DMS153 (cell line): ENCODE data around the gene CYP3A4.
"Not testable (repeated sequence)": the region's sequence is repeated elsewhere in the genome, so short reads cannot be mapped to it uniquely, and the experiment has no call there.

Source experiments
- DNase-seq: peaks from one replicate; lab custom pipeline; 2025; lab: John Stamatoyannopoulos, UW

The CYP3A4 gene

GRCh38 chr7:99752356-99752755 lies 31.6 kb downstream of the CYP3A4 start:
- no peak for DNase-seq

- not testable (repeated sequence) for DNase-seq
These were observed 32.5 kb downstream of the CYP3A4 start for GRCh38 chr7:99751322-99752052.

- DNase-seq = no peak
These were observed 35.0 kb downstream of the CYP3A4 start for GRCh38 chr7:99748846-99749579.

GRCh38 chr7:99746915-99747314 lies 37.1 kb downstream of the CYP3A4 start:
- DNase-seq = not testable (repeated sequence)

GRCh38 chr7:99745395-99745794 lies 38.6 kb downstream of the CYP3A4 start:
- DNase-seq = not testable (repeated sequence)

- no peak for DNase-seq
These were observed 41.1 kb downstream of the CYP3A4 start for GRCh38 chr7:99742737-99743394.

- DNase-seq = no peak
These were observed 42.6 kb downstream of the CYP3A4 start for GRCh38 chr7:99741441-99741795.

- no peak for DNase-seq
These were observed 43.2 kb downstream of the CYP3A4 start for GRCh38 chr7:99740573-99741440.

GRCh38 chr7:99739699-99740572 lies 44.0 kb downstream of the CYP3A4 start:
- no peak for DNase-seq

- no peak for DNase-seq
These were observed 46.3 kb downstream of the CYP3A4 start for GRCh38 chr7:99737726-99738125.

GRCh38 chr7:99736667-99737066 lies 47.3 kb downstream of the CYP3A4 start:
- DNase-seq = not testable (repeated sequence)

- no peak for DNase-seq
These were observed 49.0 kb downstream of the CYP3A4 start, which contains the start of gene CYP3A7 for GRCh38 chr7:99734987-99735386. Gene CYP3A7, minus strand, starts transcription at chr7:99735196. Its CDS starts 103 bp downstream, at chr7:99735093.

GRCh38 chr7:99733448-99733847 lies 50.5 kb downstream of the CYP3A4 start:
- no peak for DNase-seq

GRCh38 chr7:99733003-99733402 lies 51.0 kb downstream of the CYP3A4 start:
- no peak for DNase-seq

- no peak for DNase-seq
These were observed 52.2 kb downstream of the CYP3A4 start for GRCh38 chr7:99731638-99732374.

GRCh38 chr7:99730992-99731391 lies 53.0 kb downstream of the CYP3A4 start:
- DNase-seq = no peak

GRCh38 chr7:99730238-99730810 lies 53.7 kb downstream of the CYP3A4 start:
- DNase-seq = no peak

- no peak for DNase-seq
These were observed 54.3 kb downstream of the CYP3A4 start for GRCh38 chr7:99729486-99730237.

- no peak for DNase-seq
These were observed 55.4 kb downstream of the CYP3A4 start for GRCh38 chr7:99728615-99729014.
